ENCODE results near the gene CERS4.

DNA sequence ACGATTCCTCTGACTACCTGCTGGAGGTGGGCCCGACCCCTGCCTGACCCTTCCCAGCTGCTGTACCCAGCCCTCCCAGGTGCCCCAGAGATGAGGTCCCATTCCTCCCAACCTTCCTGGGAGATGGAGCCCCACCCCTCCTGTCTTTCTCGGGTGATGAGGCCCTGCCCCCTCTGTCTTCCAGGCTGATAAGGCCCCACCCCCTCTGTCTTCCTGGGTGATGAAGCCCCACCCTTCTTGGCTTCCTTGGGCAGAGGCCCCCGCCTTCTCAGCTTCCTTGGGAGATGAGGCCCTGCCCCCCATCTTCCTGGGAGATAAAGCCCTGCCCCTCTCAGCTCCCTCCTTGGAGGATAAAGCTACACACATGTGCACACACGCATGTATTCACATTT lies 47.9 kb downstream of the CERS4 start:
- no peak for TF ChIP-seq CTCF (IDR thresholded peaks at IDR 0.05 in 4 of 5, conservative IDR thresholded peaks at IDR 0.05 in 1 of 5)
- TF ChIP-seq POLR2A (IDR thresholded peaks at IDR 0.05): no peak

Data from gastrocnemius medialis (tissue), 4 donors.